ENCODE data around the gene ZFHX3.
A peak's percentile ranks its signal among the peaks of the same experiment; 100 is the strongest.

Gene ZFHX3

DNA sequence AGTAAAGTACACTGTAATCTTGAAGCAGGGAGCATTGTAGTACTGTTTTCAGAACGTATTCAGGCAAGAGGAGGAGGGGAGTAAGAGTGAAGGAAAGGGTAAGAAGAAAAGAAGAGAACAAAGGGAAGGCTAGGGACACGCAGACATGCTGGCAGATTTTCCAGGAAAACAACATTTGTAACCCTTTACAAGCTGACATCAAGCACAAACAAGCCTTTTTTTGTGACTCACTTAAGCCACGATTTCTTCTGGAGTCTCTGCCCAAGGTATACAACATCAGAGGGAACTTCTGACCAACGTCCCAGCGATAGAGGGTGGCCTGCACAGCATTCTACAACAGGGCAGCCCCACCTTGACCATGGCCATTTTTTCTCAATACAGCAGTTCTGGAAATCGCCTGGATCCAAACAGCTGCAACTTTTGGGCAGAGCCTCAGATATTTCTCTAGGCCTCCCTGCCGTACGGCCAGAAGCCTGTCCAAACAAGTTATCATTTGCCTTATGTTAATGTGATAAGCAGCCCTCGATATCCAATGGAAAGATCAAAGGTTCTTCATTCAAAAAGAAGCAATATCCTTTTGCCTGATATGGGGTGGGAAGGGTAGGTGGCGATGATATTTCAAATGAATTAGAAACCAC is 247.3 kb downstream of the ZFHX3 start:
- DNase-seq (ENCODE audit: low read depth in 2 of 2): no peak

DNA sequence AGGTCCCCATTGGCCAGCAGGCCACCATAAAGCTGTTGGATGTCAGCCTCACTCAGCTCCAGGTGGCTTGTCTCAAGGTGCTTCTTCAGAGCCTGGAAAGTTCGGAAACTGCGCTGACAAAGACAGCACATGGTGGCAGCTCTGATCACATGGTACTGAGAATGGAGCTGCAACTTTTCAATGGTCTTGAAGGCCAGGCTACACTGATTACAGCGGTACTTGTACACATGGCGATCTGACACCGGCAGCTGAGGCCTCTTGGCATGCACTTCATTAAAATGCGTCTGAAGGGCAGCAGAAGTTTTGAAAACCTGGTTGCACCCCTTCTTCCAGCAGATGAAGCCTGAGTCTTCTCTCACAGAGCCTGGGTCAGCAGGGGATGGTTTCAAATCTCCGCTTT is 249.7 kb downstream of the ZFHX3 start:
- DNase-seq (ENCODE audit: low read depth in 2 of 2): no peak

DNA sequence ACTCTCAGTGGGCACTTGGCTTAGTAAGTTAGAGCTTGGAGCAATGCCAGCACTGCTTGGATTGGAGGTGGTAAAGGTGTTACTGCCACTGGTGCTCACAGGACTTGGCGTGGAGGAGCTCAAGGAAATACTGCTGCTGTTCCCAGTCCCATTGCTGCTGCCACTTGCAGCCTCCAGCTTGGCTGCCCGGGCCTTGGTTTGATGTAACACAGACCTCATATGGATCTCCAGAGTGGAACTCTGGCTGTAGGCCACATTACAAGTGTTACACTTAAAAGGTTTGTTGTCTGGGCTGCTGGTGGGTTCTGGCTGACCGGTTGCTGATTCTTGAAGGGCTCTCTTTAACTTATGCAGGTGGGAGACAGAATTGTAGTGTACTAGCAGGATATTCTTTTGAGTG is 250.3 kb downstream of the ZFHX3 start:
- DNase-seq (ENCODE audit: low read depth in 2 of 2): no peak

DNA sequence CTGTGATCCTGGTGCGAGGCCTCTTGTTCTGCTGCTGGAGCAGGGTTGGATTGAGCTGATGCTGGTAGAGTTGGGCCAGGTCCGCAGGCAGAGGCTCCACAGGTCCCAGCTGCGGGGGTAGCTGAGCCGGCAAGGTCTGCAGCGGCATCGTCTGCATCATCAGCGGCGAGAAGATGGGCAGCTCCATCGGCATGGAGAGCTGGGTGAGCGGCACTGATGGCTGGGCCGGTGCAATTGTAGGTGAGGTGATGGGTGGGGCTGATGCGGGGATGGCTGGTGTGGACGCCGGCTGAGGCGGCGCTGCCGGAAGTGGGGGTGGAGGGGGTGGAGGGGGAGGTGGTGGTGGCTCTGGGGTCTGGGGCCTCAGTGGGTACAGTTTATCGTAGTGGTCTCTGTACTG is 251.7 kb downstream of the ZFHX3 start:
- DNase-seq (ENCODE audit: low read depth in 2 of 2): no peak

DNA sequence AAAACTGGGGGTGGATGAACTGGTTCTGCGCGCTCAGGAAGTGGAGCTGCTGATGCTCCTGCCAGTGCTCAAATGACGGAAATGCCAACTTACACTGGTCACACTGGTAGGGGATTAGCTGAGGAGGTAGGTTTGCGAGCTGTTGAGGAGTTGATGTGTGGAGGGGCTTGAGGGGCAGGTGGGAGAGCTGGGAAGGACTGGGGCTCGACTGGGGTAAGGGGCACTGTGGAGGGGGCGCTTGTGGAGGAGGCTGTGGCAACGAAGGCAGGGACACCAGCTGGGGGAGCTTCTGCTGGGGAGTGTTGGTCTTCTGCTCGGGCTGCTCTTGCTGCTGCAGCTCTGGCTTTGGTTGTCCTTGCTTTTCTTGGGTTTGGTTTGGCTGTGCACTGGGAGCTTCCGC is 252.9 kb downstream of the ZFHX3 start:
- no peak for DNase-seq (ENCODE audit: low read depth in 2 of 2)

DNA sequence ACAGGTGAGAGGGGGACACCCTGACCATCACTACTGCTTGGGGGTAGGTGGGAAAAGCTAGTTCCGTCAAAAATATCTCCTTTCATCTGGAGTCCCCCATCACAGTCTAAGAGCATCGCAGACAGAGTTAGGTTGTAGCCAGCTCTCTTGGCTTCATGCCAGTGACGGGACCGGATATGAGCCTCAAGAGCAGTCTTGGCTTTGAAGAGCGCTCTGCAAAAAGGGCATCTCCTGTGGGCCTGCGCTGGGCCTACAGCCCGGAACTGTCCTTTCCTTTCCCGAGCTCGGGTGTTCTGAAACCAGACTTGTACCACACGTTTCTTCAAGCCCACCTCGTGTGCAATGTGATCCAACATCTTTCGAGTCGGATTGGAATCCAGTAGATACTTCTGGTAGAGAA is 253.6 kb downstream of the ZFHX3 start:
- no peak for DNase-seq (ENCODE audit: low read depth in 2 of 2)

DNA sequence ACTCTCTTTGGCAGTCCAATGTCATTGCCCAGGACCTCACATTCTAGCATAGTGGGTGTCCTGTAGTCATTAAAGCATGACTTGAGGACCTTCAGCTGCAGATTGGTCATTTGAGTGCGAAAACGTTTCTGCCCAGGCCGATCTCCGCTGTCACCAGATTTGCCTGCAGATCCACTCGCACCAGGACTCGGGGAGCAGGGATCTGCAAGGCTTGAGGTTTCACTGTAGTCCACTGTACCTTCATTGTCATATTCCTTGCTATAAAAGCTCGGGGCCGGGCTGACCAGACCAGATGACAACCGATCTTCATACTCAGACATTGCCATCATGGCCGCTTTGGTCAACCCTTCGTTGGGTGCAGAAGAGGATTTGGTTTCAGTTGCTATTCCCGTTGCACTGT is 254.2 kb downstream of the ZFHX3 start:
- no peak for DNase-seq (ENCODE audit: low read depth in 2 of 2)

DNA sequence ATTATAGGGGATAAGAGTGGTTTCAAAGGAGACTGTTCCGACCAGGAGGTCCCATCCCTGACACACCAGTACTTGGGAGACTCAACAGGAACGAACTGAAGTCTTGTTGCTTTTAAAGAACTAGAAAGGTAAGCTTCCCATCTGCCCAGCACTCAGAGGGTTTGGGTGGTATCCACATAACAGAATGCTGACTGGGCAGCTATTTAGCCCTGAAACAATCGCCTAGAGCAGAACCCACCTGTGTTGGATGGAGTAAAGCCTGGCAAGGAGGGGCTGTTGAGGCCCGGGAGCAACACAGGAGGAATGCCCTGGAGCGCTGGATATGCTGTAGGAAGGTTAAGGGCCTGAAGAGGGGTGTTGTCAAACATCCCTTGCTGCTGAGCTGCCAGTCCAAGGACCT is 254.9 kb downstream of the ZFHX3 start:
- DNase-seq (ENCODE audit: low read depth in 2 of 2): no peak

DNA sequence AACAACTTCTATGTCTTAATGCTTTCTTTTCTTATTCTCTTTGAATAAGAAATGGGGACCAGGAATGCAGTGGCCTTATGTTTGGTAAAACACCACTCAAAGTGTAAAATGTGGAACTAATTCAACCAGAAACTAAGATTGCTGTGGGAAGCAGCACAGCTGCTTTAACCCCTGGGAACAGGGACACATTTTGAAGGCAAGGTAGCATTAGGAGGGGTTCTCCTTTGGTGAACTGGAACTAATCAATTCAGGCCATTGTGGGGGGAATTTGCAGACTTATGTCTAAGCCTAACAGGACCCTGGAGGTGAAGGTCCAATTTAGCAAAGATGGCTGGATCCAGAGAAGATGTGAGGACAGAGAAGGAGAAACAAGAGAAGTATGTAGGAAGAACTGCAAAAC is 256.1 kb downstream of the ZFHX3 start:
- no peak for DNase-seq (ENCODE audit: low read depth in 2 of 2)

DNA sequence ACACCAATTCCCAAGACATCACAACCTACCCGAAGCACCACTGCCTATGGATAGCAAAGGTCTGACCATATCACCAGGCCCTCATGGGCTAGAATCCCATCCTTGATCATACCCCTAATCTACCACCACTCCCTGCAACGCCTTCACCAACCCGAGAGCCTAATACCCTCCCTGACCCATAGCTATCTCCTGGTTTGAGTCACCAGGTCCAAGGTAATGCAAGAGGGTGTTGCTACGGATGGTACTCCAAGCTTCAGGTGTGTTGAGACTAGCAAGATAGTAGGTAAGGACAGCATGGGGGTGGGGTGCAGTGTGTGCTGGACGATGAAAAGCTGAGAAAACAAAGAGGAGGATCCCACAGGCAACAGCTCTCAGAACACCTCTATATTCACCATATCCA is 258.0 kb downstream of the ZFHX3 start:
- DNase-seq (ENCODE audit: low read depth in 2 of 2): no peak

DNA sequence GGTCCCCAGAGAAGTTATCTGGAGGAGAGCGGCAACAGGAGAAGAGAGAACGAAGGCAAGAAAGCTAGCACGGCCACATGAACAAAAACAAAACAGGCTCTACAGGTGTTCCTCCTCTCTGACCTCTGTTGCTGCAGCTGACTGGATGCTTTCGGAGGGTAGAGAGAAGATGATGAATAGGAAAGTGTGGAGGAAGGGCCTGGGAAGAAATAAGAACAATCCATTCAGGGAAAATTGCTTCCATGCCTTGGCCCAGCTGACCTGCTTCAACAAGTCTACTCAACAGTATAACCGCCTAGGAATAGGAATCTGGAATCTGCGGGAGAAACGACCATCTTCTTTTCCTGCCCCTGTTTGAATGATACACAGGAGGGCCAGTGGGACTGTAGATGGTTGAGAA is 258.5 kb downstream of the ZFHX3 start:
- no peak for DNase-seq (ENCODE audit: low read depth in 2 of 2)

DNA sequence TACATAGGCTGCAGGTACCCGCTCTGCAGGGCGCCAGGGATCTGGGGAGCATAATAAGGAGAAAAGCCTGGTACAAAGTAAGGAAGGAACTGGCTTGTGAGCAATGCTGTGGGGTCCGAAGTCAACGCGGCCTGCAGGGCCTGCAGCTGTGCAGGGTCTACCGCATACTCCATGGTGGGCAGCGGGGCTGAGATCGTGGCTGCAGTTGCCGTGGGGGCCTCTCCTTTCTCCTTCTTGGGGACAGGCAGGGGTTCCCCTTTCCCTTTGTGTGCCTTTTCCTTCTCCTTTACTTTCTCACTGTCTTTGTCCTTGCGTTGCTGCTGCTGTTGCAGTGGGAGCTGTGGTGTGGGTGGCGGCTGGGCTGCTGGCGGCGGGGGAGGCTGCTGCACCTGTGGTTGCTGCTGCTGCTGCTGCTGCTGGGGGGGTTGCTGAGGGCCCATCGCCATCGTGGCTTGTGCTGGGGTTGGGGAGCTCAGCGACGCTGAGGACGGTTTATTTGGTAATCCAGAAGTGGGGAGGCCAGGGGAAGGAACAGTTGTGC is 259.6 kb downstream of the ZFHX3 start:
- no peak for DNase-seq (ENCODE audit: low read depth in 2 of 2)

DNA sequence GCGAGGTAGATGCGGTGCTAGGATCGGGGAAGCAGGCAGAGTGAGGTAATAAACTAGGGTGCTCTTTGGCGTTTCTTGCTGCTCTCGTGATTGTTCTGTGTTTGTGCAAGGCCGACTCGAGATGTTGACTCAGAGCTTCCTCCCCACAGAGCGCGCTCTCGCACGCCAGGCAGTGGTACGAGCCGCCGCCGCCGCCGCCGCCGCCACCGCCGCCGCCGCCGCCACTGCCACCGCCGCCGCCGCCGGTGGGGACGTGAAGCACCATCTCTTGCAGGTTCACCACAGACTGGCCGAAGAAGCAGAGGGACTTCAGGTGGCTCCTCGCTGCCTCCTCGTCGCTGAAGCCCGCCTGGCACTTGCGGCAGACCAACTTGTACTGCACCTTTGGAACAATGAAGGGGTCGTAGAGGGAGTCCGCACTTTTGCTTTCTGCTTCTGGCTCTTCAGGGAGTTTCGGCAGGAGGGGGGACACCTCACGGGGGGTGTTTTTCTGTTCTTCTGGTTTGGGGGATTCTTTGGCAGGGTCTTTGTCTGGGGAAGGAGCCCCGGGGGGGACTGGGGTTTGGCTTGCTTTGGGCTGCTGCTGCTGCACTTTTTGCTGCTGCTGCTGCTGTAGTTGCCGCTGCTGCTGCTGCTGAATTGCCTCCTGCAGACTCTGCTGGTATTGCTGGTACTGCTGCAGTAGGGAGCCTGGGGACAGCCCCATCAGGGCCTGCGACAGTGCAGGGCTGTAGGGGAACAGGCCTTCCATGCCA is 260.2 kb downstream of the ZFHX3 start:
- peak; percentile 47 to 55 for DNase-seq (ENCODE audit: low read depth in 2 of 2)

DNA sequence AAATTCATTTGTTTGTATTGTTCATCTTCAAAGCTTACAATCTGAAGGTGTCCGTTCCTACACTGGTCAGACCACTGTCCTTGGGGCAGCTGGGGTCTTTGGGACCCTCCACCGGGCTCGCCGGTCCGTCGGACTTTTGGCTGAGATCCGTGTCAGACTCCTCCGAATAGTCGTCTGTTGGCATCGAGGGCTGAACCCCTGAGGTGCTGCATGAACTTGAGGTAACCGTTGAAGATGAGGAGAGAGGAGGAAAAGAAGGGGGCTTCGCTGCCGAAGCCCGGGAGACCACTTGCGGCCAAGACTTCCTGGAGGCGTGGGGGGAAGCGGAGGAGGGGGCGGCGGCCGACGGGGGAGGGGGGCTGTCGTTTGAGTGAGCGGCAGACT is 260.8 kb downstream of the ZFHX3 start:
- DNase-seq (ENCODE audit: low read depth in 2 of 2): no peak

DNA sequence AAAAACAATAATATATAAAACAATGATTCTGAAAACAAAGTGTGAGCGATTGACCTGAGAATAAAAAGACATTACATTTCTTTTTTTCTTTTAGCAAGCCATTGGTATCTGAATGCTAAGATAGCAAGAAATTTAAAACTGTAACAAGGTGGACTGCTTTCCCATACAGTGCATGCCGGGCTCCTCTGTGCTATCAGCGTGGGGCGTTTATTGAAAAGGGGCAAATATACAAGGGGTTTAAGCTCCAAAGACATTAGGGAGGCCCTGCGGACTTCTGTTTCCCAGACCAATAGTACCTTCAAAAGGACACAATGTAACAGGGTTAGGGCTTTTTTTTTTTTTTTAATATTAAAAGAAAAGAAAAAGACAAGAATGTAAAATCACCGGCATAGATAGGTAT is 261.3 kb downstream of the ZFHX3 start:
- DNase-seq (ENCODE audit: low read depth in 2 of 2): no peak

DNA sequence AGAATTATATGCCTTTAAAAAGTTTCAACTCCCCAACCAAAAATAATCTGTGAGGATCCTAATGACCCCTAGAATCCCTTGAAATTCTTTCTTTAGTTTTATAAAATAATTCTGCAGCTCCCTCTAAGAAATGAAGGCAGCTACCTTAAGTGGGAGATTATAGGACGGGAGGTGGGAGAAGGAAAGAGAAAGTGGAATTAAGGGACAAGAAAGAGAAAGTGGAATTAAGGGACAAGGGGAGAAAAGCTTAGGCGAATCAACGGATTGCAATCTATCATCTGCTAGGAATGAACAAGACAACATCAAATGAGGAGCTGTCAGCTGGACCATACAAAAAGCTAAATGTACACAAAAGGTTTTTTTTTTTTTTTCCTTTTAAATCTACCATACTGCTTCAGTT is 262.0 kb downstream of the ZFHX3 start:
- DNase-seq (ENCODE audit: low read depth in 2 of 2): no peak

DNA sequence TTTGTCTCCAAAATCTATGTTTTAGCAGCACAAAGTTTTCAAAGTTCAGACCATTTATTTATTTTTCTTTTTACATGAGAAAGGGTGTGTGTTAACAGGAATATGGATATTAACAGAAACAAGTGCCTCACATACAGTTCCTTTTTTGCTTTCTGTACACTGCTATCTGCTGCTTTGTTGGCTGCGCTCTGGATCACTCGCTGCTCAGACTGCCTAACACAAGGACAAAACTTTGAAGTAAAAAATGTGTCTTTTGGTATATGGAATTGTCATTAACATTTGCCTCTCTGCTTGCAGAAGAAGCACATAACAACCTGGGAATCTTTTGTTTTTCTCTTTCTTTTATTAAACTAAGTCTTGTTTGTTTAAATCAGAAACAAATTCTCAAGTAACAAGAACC is 262.8 kb downstream of the ZFHX3 start:
- DNase-seq (ENCODE audit: low read depth in 2 of 2): no peak

DNA sequence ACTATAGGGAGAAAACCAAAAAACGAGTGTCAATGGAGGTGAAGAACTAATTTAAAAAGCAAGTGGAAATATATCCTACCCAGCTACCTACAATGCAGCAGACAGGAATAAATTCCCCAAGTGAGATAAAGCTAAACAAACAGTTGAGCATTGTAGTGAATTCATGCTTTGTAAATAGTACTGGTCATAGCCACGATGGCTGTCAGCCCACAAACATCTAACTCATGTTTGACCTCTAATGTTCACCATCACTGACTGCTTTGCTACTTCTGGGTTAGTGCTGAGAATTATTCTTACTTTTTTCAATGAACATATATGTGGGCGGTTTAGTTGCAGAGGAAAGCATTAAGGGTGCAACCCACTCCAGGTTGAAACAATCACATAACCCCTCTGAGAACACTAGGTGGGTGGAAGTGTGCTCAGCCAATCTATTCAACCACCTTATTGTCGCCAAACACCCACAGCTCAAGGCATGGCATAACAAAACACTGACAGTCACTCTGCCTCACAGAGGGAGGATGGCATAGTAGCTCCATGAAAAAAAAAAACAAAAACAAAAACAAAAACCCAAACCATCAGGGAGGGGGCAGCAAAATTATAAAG is 264.1 kb downstream of the ZFHX3 start:
- no peak for DNase-seq (ENCODE audit: low read depth in 2 of 2)

DNA sequence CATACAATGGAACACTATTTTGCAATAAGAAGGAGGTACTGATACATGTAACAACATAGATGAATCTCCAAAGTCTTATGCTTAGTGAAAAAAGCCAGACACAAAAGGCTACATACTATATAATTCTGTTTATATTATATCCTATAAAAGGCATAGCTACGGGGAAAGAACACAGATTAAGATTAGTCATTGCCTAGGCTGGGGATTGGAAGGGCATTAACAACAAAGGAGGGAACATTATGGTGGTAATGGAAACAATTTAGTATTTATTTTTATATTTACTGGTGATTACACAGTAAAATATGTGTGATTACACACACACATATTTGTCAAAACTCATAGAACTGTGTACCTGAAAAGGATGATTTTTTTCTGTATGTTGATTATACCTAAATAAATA is 278.1 kb downstream of the ZFHX3 start:
- no peak for DNase-seq (ENCODE audit: low read depth in 2 of 2)

DNA sequence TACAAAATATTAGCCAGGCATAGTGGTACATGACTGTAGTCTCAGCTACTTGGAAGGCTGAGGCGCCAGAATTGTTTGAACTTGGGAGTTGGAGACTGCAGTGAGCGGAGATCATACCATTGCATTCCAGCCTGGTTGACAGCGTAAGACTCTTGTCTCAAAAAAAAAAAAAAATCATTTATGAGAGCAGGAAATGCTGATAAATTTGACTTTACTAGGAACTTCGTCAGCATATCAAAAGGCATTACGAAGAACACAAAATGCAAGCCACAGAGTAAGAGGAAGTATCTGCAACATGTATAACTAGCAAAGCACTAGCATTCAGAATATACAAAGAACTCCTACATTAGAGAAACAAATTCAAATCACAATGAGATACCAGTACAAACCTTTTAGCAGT is 279.3 kb downstream of the ZFHX3 start:
- DNase-seq (ENCODE audit: low read depth in 2 of 2): no peak

DNA sequence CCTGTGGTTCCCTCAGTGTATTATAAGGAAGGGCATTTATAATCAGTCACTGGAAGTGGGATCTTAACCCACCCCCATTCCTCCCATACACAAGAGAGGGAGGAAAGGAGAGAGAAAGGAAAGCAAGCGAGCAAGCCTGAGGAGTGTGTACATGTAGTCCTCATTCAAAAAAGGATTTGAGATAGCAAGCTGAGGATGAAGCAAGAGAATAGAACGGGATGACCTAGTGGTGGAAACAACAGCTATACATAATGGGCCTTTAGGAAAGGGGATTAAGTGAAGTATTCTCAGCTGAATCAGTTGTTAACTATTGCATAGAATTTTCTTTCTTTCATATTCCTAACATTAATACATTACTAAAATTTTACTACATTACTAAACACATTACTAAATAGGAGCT is 281.4 kb downstream of the ZFHX3 start:
- DNase-seq (ENCODE audit: low read depth in 2 of 2): no peak

DNA sequence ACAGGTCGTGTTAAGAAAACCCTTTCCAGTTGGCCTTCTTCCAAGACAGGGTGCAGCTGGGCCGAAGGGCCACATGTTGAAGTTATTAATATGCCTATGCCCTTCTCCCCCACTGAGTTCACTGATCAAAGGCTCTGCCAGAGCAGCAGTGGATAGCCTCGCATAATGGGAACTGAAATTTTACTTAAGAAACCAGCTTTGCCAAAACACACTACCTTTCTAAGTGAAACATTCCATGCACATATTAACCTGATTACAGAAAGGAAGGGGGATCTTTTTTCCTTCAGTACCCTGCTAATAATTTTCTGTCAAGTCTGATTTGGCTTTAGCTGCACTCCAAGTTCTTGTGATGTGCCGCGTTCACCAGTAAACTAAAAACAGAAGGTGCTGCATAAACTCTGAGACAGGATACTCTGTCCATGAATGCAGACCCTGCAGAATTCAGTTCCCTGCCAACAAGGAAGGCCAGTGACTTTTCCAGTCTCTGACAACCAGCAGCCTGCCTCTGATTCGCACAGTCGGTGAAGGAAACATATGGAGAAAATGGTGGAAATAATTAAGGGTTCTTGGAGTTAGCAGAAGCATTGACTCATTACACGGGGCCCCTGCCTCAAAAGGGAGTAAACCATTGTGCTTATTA is 283.8 kb downstream of the ZFHX3 start:
- DNase-seq (ENCODE audit: low read depth in 2 of 2): no peak

DNA sequence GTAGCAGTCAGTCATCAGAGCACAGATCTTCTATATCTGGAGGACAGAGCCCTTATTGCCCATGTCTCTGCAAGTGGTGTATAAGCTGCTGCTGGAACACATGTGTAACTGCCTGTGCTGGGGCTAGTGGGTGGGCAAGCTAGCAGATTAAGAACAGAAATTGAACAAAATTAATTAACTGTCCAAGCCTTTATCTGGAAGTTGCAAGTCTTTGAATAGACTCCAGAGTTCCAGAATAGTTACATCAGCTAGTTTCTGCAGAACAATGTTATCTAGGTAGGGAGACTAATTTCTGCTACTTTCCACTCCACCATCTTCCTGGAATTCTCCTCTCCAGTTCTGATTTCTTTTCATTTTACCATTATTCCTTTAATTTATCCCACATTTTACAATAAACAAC is 287.3 kb downstream of the ZFHX3 start:
- no peak for DNase-seq (ENCODE audit: low read depth in 2 of 2)

All from stimulated activated CD4-positive, alpha-beta T cell treated with anti-CD3 and anti-CD28 coated beads, Interleukin-12 subunit alpha, Interleukin-12 subunit beta, amount 100 ng/mL, for 24 hours (primary cell).